GM18502 (cell line): ENCODE measurements around the gene DNASE1L1.
A peak's percentile ranks its signal among the peaks of the same experiment; 100 is the strongest.

ENCODE experiments used
- ATAC-seq: cut with Tn5 transposase; IDR thresholded peaks from one replicate; pipeline ENCODE4 v1.9.1; 2021; ENCODE audit warnings: mild to moderate bottlenecking; ENCODE audit not compliant: unreplicated experiment, poor library complexity

DNASE1L1 gene

GRCh38 chrX:154409222-154409871 is at the start of gene DNASE1L1:
DNASE1L1 (minus strand) TSS chrX:154409254; CDS start chrX:154405568, 3,686 bp downstream.
- ATAC-seq = peak; percentile 44

GRCh38 chrX:154458116-154458953 is 49.3 kb upstream of the DNASE1L1 start, which contains the start of gene PLXNA3:
PLXNA3 (plus strand) TSS chrX:154458281; CDS start chrX:154460184, 1,903 bp downstream.
- peak; percentile 57 for ATAC-seq

GRCh38 chrX:154457491-154458115 is 48.5 kb upstream of the DNASE1L1 start:
- ATAC-seq = peak; percentile 57

- no peak for ATAC-seq
Observed at GRCh38 chrX:154452823-154453222, 43.8 kb upstream of the DNASE1L1 start.

GRCh38 chrX:154450312-154450711 is 41.3 kb upstream of the DNASE1L1 start:
- no peak for ATAC-seq

GRCh38 chrX:154449618-154450017 is 40.6 kb upstream of the DNASE1L1 start:
- ATAC-seq = no peak

GRCh38 chrX:154448484-154448883 is 39.4 kb upstream of the DNASE1L1 start:
- no peak for ATAC-seq

GRCh38 chrX:154446430-154446829 is 37.4 kb upstream of the DNASE1L1 start:
- no peak for ATAC-seq

GRCh38 chrX:154445776-154446175 is 36.7 kb upstream of the DNASE1L1 start:
- ATAC-seq = no peak

- no peak for ATAC-seq
Observed at GRCh38 chrX:154444755-154445246, 35.7 kb upstream of the DNASE1L1 start.

GRCh38 chrX:154443992-154444754 is 35.1 kb upstream of the DNASE1L1 start, which contains the start of gene FAM50A:
FAM50A (plus strand) TSS chrX:154444141; CDS start chrX:154444236, 95 bp downstream.
- peak; percentile 76 for ATAC-seq

- ATAC-seq = no peak
Observed at GRCh38 chrX:154443479-154443910, 34.4 kb upstream of the DNASE1L1 start.

- no peak for ATAC-seq
Observed at GRCh38 chrX:154441984-154442707, 33.1 kb upstream of the DNASE1L1 start.

GRCh38 chrX:154441564-154441963 is 32.5 kb upstream of the DNASE1L1 start:
- no peak for ATAC-seq

- no peak for ATAC-seq
Observed at GRCh38 chrX:154440623-154441357, 31.7 kb upstream of the DNASE1L1 start.

GRCh38 chrX:154439841-154440240 is 30.8 kb upstream of the DNASE1L1 start:
- no peak for ATAC-seq

GRCh38 chrX:154437971-154438893 is 29.2 kb upstream of the DNASE1L1 start:
- ATAC-seq = no peak
